GM12873 (cell line): Measurements from ENCODE around the gene BCO2.

Experiments used
- CTCF ChIP-seq: IDR thresholded peaks from 2 replicates; pipeline ENCODE4 v1.5.1; 2012; ENCODE audit warnings: low read depth, mild to moderate bottlenecking, moderate library complexity, low read length, control low read depth; ENCODE audit not compliant: insufficient read depth; ENCODE audit errors: missing control alignments

BCO2 gene

GRCh38 chr11:112221274-112221835 is 46.0 kb downstream of the BCO2 start:
- TF ChIP-seq CTCF = no peak

GRCh38 chr11:112222303-112222702 is 47.0 kb downstream of the BCO2 start:
- no peak for TF ChIP-seq CTCF

GRCh38 chr11:112223121-112223520 is 47.8 kb downstream of the BCO2 start:
- no peak for TF ChIP-seq CTCF

GRCh38 chr11:112223754-112224532 is 48.6 kb downstream of the BCO2 start:
- no peak for TF ChIP-seq CTCF

GRCh38 chr11:112225753-112226061 is 50.4 kb downstream of the BCO2 start:
- TF ChIP-seq CTCF = no peak

- TF ChIP-seq CTCF = no peak
These were observed 50.9 kb downstream of the BCO2 start, which contains the start of gene PTS for GRCh38 chr11:112226062-112226830. Gene PTS (plus strand): TSS chr11:112226428. CDS start chr11:112226444, 16 bp downstream.

- TF ChIP-seq CTCF = no peak
These were observed 51.6 kb downstream of the BCO2 start for GRCh38 chr11:112226831-112227401.
